Gastrocnemius medialis (tissue), 4 donors: Measurements from ENCODE around the gene FXN. TPM values are rescaled to one million over a fixed set of nuclear protein-coding genes. Genes with fewer than 3 reads are reported as not detected.
A peak's percentile ranks its signal among the peaks of the same experiment; 100 is the strongest.

Source experiments
- ATAC-seq, 2 donors: fragments of 150-250 bp; one replicate each; pipeline ENCODE4 v1.9.1; 2016
- DNase-seq, 2 donors: peaks; one replicate each; pipeline ENCODE4 v3.0.0-alpha.2; 2019
- H3K27ac ChIP-seq, 4 donors: fragments of 200-600 bp; sonication (generic); 1 replicate in 1 of 4; 2 replicates in 3 of 4; pipeline ENCODE4 v1.5.1; 2016 to 2018; ENCODE audit warnings: mild to moderate bottlenecking in 2 of 4, moderate library complexity in 1 of 4
- H3K27me3 ChIP-seq, 3 donors: fragments of 200-600 bp; sonication (generic) in 2 of 3; 1 replicate in 1 of 3; 2 replicates in 2 of 3; pipeline versions ENCODE4 v1.5.1 to v1.6.0; 2016 to 2019; ENCODE audit warnings: mild to moderate bottlenecking in 1 of 3, moderate library complexity in 1 of 3
- H3K36me3 ChIP-seq, 2 donors: fragments of 200-600 bp; sonication (generic) in 1 of 2; one replicate each; pipeline ENCODE4 v1.5.1; 2017 to 2018
- H3K4me1 ChIP-seq, 2 donors: fragments of 200-600 bp; sonication (generic) in 1 of 2; one replicate each; pipeline ENCODE4 v1.5.1; 2016 to 2017; ENCODE audit warnings: mild to moderate bottlenecking in 2 of 2
- H3K4me3 ChIP-seq, 4 donors: fragments of 200-600 bp; sonication (generic) in 3 of 4; 1 replicate in 1 of 4; 2 replicates in 3 of 4; pipeline ENCODE4 v1.5.1; 2016 to 2019; ENCODE audit warnings: mild to moderate bottlenecking in 2 of 4
- H3K9me3 ChIP-seq, 3 donors: fragments of 200-600 bp; sonication (generic) in 2 of 3; 1 replicate in 1 of 3; 2 replicates in 2 of 3; pipeline ENCODE4 v1.5.1; 2016 to 2019
- CTCF ChIP-seq, 5 experiments: fragments of 450-650 bp in 3 of 5; fragments of 200-600 bp in 2 of 5; sonication (generic) in 2 of 5; IDR thresholded peaks in 4 of 5; conservative IDR thresholded peaks in 1 of 5; 1 replicate in 4 of 5; 2 replicates in 1 of 5; pipeline ENCODE4 v1.5.1; 2016 to 2019; ENCODE audit warnings: antibody characterized with exemption in 5 of 5, mild to moderate bottlenecking in 3 of 5, moderate library complexity in 3 of 5
- POLR2A ChIP-seq, 2 donors: fragments of 450-650 bp; IDR thresholded peaks; one replicate each; pipeline ENCODE4 v1.6.1; 2017; ENCODE audit warnings: antibody characterized with exemption in 2 of 2, mild to moderate bottlenecking in 2 of 2, moderate library complexity in 2 of 2
- in situ Hi-C, 4 donors: fragments of 200-750 bp; cut with MboI; loops; one replicate each; pipeline versions ENCODE4 v1.15.0 to v1.8.0; 2017; ENCODE audit warnings: low sequenced_read_pairs in 4 of 4
- intact Hi-C: fragments of 100-400 bp; cut with DNase I; formaldehyde crosslinking; loops from one replicate; pipeline ENCODE4 v1.15.1; 2023; ENCODE audit warnings: low total_unique reads
- total RNA-seq, 4 donors: library from RNA; depleted of rRNA; stranded (reverse); fragments of >200 nt; gene quantifications; one replicate each; pipeline versions ENCODE4 v1.1.0 to v1.2.3, GENCODE V29; 2016

The FXN gene
- total RNA-seq, 4 donors from 2014 or later = 5.5 to 23.4 (median 14.0) TPM

- Histone ChIP-seq H3K4me3 (peak overlapping the region; percentile 53 to 88 (median 74)), H3K9me3 (no peaks in the 10 kb centered on the region), H3K27ac (peak overlapping the region; percentile 24 to 73 (median 68)), H3K27me3 (no peaks in the 10 kb centered on the region), H3K4me1 (peaks cover 0 to 10% of the 10 kb centered on the region in 2 donors), H3K36me3 (no peaks in the 10 kb centered on the region)
- DNase-seq = no peak
- TF ChIP-seq POLR2A (IDR thresholded peaks at IDR 0.05) (no peak), CTCF (IDR thresholded peaks at IDR 0.05 in 4 of 5, conservative IDR thresholded peaks at IDR 0.05 in 1 of 5) (no peak)
- peak; percentile 68 to 69 for ATAC-seq
- intact Hi-C loops (loop anchor here (2.0 to 5.0 kb wide), 2 partner anchors 69 to 71 kb away; no protein-coding TSS in a partner anchor), in situ Hi-C loops (no loop called here)
These were observed 85.9 kb downstream of the FXN start for GRCh38 chr9:69121155-69122081.

GRCh38 chr9:69122082-69122548, 86.6 kb downstream of the FXN start:
- H3K27me3 ChIP-seq = no peaks in the 10 kb centered on the region
- H3K9me3 ChIP-seq = no peaks in the 10 kb centered on the region
- H3K36me3 ChIP-seq = no peaks in the 10 kb centered on the region
- peak overlapping the region; percentile 1 to 73 (median 68) for H3K27ac ChIP-seq
- ATAC-seq (peak; percentile 61 to 72), DNase-seq (no peak)
- TF ChIP-seq POLR2A (IDR thresholded peaks at IDR 0.05) = no peak
- no peak for TF ChIP-seq CTCF (IDR thresholded peaks at IDR 0.05 in 4 of 5, conservative IDR thresholded peaks at IDR 0.05 in 1 of 5)
- in situ Hi-C loops (no loop called here), intact Hi-C loops (loop anchor here (2.0 to 5.0 kb wide), 2 partner anchors 70 to 71 kb away; no protein-coding TSS in a partner anchor)
- H3K4me1 ChIP-seq = peaks cover 0 to 10% of the 10 kb centered on the region in 2 donors
- peak overlapping the region; percentile 53 to 88 (median 74) for H3K4me3 ChIP-seq

GRCh38 chr9:69122549-69123141, 87.1 kb downstream of the FXN start:
- intact Hi-C loops = loop anchor here (2.0 to 5.0 kb wide), 2 partner anchors 70 kb away; no protein-coding TSS in a partner anchor
- DNase-seq (no peak), ATAC-seq (no peak)
- H3K27me3 ChIP-seq = no peaks in the 10 kb centered on the region
- TF ChIP-seq CTCF (IDR thresholded peaks at IDR 0.05 in 4 of 5, conservative IDR thresholded peaks at IDR 0.05 in 1 of 5) = no peak
- TF ChIP-seq POLR2A (IDR thresholded peaks at IDR 0.05) = no peak
- no peaks in the 10 kb centered on the region for H3K9me3 ChIP-seq
- peak overlapping the region in 3 of 4 donors; percentile 64 to 73 (median 72) for H3K27ac ChIP-seq
- in situ Hi-C loops = no loop called here
- H3K36me3 ChIP-seq = no peaks in the 10 kb centered on the region
- peak overlapping the region; percentile 53 to 88 (median 74) for H3K4me3 ChIP-seq
- H3K4me1 ChIP-seq = peaks cover 0 to 10% of the 10 kb centered on the region in 2 donors

- Histone ChIP-seq H3K4me3 (no peak overlapping the region), H3K27ac (peak overlapping the region in 1 of 4 donors; percentile 52), H3K9me3 (no peaks in the 10 kb centered on the region), H3K27me3 (no peaks in the 10 kb centered on the region), H3K36me3 (no peaks in the 10 kb centered on the region), H3K4me1 (peaks cover 0 to 30% of the 10 kb centered on the region in 2 donors)
- ATAC-seq (no peak), DNase-seq (no peak)
- intact Hi-C loops = no loop called here
- in situ Hi-C loops = no loop called here
- TF ChIP-seq CTCF (IDR thresholded peaks at IDR 0.05 in 4 of 5, conservative IDR thresholded peaks at IDR 0.05 in 1 of 5) (no peak), POLR2A (IDR thresholded peaks at IDR 0.05) (no peak)
These were observed 95.2 kb downstream of the FXN start for GRCh38 chr9:69130456-69131441.
